NCI-H446 treated with DMSO at 0.1 percent for 48 hours (cell line): ENCODE measurements around the gene YTHDF2.
"Not testable (repeated sequence)": the region's sequence is repeated elsewhere in the genome, so short reads cannot be mapped to it uniquely, and the experiment has no call there.

Experiments used
- DNase-seq: peaks from one replicate; lab custom pipeline; 2025; lab: John Stamatoyannopoulos, UW

YTHDF2 gene

DNA sequence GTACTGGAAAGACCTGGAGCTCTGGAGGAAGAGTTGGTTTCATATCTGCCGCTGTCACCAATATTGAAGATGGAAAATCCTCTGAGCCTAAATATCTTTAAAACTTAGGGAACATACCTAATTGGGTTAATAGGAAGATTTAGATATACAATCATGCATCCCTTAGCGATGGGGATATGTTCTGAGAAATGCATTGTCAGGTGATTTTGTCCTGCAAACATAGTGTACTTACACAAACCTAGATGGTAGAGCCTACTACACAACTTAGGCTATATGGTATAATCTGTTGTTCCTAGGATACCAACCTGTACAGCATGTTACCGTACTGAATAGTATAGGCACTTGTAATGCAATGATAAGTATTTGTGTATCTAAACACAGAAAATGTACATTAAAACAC is 22.5 kb downstream of the YTHDF2 start:
- no peak for DNase-seq

DNA sequence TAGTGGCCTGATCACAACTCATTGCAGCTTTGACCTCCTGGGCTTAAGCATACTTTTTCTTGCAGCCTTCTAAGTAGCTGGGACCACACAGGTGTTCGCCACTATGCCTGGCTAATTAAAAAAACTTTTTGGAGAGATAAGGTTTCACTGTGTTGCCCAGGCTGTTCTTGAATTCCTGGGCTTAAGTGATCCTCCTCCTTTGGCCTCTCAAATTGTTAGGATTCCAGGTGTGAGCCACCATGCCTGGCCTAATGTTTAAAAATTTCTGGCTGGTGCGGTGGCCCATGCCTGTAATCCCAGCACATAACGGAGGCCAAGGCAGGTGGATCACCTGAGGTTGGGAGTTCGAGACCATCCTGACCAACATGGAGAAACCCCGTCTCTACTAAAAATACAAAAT is 24.4 kb downstream of the YTHDF2 start:
- DNase-seq = no peak

DNA sequence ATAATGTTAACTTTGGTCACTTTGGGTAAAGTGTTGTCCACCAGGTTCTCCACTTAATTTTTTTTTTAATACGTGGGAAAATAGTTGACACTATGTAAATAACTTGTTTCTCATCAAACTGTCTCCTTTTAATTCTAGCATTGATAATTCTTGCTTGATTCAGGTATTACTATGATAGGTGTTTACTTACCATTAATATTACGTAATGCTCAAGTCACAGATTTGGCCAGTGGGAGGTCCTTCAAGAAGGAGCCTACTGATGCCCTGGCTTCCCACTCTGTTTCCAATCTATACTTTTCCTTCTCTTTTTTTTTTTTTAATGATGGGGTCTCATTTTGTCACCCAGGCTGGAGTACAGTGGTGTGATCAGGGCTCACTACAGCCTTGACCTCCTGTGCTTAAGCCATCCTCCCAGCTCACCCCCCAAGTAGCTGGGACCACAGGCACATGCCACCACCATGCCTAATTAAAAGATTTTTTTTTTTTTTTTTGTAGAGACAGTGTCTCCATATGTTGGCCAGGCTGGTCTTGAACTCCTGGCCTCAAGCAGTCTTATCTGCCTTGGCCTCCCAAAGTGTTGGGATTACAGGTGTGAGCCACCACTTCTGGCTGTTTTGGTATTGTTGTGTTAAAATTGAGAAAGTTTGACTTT is 29.9 kb downstream of the YTHDF2 start:
- DNase-seq = no peak

DNA sequence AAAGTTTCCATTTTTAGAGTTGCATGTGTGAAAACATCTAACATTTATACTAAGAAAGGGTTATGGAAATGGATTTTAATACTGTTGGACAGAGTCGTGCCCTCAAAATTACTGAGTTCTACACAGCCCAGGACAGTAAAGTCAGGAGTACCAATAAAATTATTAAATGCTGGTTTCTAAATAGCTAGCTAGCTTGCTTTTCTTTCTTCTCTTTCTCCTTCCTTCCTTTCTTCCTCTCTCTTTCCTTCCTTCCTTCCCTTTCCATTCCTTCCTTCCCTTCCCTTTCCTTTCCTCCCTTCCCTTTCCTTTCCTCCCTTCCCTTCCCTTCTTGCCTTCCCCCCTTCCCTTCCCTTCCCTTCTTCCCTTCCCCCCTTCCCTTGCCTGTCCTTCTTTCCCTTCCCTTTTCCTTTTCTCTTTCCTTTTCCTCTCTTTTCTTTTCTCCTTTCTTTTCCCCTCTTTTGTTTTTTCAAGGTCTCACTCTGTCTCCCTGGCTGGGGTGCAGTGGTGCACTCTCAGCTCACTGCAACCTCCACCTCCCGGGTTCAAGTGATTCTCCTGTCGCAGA is 33.9 kb downstream of the YTHDF2 start:
- no peak for DNase-seq

DNA sequence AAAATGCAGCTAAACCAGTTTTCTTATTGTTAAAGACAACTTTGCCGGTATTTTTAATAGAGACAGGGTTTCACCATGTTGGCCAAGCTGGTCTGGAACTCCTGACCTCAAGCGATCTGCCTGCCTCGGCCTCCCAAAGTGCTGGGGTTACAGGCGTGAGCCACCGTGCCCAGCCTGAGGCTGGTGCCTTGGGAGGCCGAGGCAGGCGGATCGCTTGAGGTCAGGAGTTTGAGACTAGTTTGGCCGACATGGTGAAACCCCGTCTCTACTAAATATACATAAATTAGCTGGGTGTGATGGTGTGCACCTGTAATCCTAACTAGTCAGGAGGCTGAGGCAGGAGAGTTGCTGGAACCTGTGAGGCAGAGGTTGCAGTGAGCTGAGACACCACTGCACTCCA is 35.2 kb downstream of the YTHDF2 start:
- not testable (repeated sequence) for DNase-seq

DNA sequence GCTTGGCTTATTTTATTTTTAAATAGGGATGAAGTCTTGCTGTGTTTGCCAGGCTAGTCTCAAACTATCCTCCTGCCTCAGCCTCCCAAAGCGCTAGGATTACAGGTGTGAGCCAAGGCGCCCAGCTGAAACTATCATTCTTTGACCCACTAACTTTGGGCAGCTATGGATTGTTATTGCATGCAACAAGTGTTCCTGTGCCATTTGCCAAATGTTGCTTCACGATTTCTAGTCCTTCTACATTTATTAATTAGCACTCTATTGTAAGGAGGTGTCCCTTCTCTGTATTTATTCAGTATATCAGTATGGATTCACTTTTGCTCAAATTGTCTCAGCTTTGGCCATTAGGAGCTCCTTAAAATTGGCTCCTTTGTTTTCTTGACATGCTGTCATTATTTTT is 36.4 kb downstream of the YTHDF2 start:
- no peak for DNase-seq

DNA sequence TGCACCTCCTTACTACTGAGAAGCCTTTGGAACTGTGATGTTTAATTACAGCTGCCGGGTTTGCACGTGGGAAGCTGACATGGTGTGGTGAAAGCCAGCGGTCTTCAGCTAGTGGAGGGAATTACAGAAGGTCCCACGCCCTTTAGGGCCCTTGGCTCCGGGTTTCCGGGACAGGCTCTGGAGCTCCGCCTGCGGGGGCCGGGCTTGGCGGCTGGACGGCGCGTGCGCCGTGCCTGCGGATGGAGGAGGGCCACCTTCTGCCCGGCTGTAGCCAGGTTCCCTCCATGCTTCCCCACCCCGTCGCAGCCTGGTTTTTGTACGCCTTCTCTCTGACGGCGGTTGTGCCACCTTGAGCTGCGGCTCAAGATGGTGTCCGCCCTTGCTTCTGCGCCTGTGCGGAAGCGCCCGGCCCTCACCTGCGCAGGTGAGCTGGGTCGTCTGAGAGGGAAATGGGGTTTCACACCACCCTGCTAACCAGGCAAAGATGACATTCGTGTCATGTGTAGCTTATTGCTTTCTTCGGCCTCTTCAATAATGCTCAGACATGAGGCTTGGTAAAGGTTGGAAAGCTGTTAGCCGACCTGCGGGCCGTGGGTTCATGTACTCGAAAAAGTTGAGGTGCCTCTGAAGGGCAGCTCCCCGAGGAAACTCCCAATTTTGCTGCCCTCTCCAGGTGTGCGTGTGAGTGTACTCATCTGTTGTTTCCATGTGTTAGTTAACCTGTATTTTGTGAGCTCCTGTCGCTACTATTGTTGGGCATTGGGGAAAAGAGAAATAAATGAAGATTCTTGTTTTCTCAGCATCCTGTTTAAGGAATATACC is 38.6 kb downstream of the YTHDF2 start:
- no peak for DNase-seq

DNA sequence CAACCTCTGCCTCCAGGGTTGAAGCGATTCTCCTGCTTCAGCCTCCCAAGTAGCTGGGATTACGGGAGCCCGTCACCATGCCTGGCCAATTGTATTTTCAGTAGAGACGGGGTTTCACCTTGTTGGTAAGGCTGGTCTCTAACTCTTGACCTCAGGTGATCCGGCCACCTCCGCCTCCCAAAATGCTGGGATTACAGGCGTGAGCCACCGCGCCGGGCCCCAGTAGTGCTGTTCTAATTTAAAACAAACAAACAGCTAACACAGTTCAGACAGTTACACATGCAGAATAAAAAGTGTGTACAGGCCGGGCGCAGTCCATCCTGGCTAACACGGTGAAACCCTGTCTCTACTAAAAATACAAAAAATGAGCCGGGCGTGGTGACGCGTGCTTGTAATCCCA is 39.6 kb downstream of the YTHDF2 start:
- no peak for DNase-seq

DNA sequence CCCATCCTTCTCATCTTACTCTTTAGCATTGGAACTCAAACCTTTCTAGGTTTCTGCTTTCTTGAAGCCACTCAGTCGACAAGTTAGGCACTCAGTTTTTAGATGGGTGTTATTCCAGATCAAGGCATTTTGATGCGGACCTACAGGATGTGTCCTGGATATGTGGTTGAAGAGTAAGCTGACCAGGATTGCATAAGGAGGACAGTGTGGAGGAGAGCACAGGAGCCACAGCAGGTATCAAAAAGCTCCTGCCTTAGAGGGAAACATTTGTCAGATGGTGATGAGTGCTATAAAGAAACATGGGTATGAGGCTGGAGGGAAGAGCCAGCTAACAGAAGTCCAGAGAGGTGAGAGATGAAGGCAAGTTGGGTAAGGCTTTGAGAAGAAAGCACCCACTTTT is 41.3 kb downstream of the YTHDF2 start:
- DNase-seq = no peak

DNA sequence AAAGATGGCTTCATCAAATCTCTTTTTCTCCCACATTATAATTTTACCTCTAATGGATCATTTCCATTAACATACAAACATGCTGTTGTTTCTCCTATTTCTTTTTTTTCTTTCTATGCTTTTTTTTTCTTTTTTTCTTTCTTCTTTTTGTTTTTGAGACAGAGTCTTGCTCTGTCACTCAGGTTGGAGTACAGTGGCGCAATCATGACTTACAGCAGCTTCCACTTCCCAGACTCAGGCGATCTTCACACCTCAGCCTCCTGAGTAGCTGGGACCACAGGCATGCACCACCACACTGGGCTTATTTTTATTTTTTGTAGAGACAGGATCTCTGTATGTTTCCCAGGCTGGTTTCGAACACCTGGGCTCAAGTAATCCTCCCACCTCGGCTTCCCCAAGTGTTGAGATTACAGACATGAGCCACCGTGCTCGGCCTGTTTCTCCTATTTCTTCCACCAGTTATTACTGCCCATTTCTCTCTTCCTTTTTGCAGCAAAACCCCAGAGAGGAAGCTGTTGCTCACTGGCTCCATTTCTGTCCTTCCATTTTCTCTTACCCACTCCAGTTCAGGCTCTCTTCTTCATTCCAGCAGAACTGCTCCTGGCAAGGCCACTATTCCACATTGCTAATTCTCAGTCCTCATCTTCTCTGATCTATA is 43.1 kb downstream of the YTHDF2 start:
- DNase-seq = no peak

DNA sequence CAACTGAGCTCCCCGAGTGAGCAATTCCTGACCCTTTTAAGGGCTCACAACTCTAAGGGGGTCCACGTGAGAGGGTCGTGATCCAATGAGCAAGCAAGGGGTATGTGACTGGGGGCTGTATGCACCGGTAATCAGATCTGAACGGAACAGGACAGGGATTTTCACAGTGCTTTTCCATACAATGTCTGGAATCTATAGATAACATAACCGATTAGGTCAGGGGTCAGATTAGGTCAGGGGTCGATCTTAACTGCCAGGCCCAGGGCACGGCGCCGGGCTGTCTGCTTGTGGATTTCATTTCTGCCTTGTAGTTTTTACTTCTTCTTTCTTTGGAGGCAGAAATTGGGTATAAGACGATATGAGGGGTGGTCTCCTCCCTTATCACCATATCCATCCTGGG is 44.6 kb downstream of the YTHDF2 start:
- no peak for DNase-seq

DNA sequence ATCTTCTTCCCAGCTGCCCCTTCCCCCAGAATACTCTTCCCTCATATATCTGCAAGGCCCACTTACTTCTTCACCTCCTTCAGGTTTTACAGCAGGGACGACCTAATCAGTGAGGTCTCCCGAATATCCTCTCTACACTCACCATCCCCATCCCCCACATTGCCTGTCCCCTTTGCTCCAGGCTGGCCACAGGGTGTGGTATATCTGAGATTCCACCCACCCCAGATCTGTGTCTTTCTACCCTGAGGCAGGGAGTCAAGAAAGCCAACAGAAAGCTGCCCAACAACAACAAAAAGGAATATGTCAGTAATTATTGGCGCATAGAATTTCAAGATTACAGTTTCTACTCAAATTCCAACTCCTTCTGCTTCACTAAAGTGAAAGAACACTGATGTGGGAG is 45.3 kb downstream of the YTHDF2 start:
- no peak for DNase-seq

DNA sequence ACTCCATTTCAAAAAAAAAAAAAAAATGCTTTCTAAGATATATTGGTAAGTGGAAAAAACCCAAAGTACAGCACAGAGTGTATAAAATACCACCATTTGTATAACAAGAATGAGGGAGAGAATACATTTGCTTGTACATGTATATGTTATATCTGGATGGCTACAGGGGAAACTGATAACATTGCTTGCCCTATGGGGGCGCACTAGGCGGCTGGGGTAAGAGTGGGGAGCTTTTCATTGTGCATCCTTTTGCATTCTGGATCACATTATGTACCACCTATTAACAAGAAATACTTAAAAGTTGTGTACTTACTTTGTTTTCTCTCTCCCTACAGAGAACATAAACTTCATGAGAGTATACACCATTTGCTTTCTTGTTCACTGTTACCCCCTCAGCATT is 46.6 kb downstream of the YTHDF2 start:
- no peak for DNase-seq

DNA sequence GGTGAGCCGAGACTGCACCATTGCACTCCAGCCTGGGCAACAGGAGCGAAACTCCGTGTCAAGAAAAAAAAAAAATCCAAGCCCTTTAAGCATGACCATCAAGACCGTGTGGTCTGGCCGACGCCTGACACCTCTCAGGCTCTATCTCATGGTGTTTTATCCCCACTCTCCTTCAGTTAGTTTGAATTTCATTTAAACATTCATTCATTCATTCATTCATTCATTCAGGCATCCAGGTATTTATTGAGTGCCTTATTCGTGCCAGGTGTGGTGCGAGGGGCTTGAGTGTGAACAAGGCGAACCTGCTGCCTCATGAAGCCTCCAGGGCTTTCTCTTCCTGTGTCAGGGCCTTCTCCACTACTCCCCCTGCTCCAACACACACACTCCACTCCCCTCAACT is 52.7 kb downstream of the YTHDF2 start:
- no peak for DNase-seq

DNA sequence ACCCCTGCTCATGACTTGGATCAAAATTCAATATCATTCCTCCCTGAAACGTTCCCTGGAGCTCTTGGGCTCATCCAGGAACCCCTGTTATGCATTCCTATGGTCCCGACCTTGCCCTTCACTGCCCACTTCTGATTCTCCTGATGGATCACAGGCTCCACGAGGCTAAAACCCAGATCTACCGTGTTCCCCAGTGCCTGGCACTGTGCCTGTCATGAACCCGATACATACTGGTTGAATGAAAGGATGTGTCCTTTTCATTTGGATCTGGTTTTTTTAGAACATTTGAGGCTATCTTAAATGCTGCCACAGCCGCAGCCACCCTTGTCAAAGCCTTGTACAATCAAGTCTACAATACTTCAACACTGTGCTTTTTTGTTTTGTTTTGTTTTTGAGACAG is 53.1 kb downstream of the YTHDF2 start:
- DNase-seq = no peak

DNA sequence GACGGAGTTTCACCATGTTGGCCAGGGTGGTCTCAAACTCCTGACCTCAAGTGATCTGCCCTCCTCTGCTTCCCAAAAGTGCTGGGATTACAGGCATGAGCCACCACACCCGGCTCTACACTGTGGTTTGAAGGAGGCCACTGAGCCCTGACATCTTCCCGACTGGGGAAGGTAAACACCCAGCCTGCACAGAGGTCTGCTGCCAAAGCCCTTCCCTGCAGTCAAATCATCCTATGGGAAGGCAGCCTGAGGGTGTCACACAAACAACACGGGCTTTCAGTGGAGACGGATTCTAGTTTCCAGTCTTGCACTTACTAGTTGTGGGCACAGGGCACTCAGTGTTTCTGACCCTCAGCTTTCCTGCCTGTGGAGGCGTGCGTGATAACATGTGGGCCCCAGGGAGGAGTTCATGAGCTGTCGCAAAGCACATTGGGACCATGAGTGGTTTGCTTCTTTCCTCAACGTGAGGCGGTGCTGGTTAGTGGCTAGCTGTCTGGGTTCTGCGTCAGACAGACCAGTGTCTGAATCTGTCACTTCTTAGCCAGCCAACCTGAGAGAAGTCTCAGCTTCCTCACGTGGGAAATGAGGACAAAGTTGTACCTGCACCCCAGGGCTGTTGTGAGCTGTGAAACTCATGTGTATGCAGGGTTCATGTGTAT is 53.8 kb downstream of the YTHDF2 start:
- no peak for DNase-seq

DNA sequence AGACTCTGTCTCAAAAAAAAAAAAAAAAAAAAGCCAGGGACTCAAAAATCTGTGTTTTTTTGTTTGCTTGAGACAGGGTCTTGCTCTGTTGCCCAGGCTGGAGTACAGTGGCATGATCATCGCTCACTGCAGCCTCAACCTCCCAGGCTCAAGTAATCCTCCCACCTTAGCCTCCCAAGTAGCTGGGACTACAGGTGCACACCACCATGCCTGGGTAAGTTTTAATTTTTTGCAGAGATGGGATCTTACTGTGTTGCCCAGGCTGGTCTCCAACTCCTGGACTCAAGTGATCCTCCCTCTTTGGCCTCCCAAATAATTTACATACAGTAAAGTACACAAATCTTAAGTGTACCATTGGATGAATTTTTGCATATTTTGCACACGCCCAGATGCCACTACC is 55.2 kb downstream of the YTHDF2 start:
- DNase-seq = not testable (repeated sequence)

DNA sequence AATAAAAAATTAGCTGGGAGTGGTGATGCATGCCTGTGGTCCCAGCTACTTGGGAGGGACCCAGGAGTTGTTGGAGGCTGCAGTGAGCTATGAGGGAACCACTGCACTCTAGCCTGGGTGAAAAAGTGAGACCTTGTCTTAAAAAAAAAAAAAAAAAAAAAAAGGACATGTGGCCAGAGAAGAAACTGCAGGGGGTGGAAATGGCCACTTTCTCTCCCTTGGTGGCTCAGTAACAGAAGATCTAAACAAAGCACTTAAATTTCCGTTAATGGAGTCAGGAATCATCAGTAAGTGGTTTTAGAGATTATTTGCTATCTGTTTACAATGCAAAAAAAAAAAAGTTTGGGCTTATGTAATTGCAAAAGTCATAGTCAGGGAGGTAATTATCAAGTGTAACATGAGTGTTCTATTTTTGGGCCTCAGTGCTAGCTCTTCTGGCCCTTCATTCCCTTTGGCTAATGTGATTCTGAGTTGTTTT is 55.9 kb downstream of the YTHDF2 start:
- no peak for DNase-seq

DNA sequence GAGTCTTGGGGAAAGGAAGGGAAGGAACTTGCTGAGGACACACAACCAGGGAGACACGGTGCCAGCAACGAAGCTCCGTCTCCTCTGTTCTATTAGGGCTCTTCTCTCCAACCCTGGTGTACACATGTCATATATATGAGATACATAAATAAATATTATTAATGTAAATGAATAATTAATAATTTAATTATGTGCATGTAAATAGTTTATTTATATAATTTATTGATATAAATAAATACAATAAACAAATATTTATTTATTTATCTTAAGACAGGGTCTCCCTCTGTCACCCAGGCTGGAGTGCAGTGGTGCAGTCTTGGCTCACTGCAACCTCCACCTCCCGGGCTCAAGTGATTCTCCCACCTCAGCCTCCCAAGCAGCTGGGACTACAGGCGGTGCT is 57.8 kb downstream of the YTHDF2 start:
- DNase-seq = not testable (repeated sequence)

DNA sequence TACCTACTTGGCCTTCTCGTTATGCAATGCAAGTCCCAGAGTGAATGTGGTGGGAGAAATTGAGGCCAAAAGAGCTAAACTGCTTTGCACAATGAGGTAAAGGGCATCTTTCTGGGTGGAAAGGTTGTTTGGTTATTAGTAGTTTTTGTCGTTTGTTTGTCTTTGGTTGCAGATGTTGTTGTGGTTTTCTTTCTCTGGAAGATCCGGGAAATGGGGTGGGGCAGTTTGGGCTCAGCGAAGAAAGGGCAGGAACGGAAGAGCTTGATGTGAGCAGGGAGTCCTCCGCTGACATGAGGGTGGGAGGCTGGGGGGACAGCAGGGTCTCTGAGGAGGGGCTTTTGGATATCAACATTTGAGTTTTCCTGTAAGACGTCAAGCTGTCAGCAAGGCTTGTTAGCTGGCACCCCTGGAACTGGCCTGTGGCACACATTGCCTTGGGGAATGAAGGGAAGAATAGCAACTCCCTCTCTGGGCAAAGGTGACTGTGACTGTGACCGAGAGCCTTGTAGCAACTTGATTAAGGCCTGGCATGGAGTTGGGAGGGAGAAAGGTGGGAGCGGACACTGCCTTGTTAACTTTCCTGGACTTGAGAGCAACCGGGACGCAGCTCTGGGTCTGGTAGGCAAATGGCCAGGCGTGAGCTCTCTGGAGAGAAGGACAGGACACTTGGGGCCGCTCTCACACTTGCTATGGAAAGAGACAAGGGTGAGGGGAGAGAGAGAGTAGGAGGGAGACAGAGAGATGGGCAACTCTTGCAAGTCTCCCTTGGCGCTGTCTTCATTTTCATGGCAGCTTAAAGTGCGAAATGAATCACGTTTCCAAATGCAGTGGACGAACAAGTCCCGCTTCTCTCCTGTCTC is 59.8 kb downstream of the YTHDF2 start:
- no peak for DNase-seq

DNA sequence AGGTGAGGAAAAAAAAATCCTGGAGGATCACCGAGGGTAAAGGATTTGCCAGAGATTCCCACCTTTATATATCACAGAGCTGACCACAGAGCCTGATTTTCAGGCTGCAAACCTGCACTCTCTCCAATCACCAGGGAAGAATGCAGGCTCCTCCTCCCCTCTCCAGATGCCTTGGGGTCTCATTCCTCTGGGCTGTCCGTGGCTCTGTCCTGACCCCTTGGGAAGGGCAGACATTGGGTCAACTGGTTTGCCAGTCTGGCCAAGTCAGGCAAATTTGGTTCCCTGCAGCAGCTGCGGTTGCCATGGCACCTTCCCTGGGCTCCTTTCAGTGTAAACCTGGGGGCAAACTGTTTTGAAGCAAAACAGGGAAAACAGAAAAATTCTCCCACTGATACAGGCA is 63.6 kb downstream of the YTHDF2 start:
- no peak for DNase-seq
